Hematopoietic multipotent progenitor cell treated with erythropoietin and hydrocortisone succinate and interleukin-3 and kit ligand, for 15 days (in vitro differentiated cells): Measurements from ENCODE around the gene PKIB.

Experiments
- DNase-seq: peaks from one replicate; pipeline ENCODE4 v3.0.0-alpha.2; 2015; ENCODE audit warnings: low spot score

The PKIB gene

DNA sequence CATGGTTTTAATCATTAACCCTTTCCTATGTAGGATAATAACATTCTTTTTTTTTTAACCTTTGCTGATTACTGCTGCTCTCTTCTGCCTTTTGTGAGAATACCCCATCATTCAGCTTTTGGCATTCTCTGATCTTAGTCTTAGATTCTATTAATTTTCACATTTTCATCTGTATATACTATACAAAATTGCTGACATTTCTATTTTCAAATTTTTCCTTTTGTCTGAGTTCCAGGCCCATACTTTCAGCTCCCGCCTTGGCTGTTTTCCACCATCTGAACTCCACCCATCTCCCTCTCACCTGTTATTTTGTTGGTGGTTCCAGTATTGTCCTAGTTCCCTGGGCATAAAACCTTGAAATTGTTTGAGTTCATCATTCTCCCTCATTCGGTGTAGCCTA, 59.2 kb downstream of the PKIB start:
- no peak for DNase-seq

DNA sequence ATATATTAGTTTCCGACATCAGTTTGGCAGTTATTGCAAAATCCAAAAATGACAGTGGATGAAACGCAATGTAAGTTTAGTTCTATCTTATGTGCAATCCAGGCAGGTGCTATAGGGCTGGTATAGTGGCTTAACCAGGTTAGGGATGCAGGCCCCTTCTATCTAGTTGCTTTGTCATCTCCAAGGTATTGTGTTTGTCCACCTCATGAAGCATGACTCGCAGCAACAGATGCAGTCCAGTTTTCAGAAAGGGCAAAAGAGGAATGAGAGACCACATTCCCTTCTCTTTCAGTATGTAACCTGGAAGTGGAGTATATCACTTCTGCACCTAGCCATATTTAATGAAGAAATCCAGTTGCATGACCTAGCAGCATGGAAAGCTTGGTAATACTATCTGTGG, 59.7 kb downstream of the PKIB start:
- DNase-seq = no peak

DNA sequence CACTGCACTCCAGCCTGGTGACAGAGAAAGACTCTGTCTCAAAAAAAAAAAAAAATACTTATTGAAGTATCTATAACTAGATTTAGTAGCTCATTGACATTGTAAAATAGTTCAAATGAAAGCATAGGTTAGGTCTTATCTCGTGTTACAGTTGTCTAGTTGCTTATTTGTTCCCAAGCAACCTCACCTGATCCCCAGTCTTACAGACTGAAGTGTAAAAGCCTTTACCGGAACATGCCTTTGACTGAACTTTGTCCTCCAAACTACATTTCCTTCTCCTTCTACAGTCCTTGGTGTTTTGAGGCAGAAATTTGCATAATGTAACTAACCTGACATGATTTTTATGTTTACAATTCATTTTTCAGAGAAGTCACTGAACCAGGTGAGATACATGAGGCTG, 61.0 kb downstream of the PKIB start:
- no peak for DNase-seq

DNA sequence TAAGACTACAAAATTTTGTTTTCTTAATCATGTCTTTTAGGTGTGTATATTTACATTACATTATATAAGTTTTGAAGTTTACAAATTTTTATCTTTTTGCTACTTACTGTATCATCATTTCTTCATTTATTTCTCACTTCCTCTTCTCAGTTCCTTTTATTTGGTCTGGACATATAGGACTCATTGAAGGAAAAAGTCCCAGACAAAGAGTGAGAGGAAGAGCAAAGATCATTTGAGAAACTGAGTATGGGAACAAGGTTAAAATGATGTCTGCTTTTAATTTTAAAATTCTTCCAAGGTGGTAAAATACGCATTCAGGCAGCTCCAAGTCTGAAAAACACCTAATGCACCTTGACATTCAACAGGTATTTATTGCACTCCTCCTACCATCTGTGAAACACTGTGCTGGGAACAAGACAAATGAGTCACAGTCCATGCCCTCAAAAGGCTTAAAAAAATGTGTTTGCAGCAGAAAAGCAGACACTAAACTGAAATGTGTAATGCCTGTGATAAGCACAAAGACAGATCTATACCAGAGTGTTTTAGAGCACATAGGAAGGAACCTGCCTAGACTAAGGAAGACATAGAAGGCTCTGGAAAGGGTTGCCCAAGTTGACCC, 63.2 kb downstream of the PKIB start:
- no peak for DNase-seq

- no peak for DNase-seq
These were observed 65.9 kb downstream of the PKIB start for GRCh38 chr6:122676146-122676545.

DNA sequence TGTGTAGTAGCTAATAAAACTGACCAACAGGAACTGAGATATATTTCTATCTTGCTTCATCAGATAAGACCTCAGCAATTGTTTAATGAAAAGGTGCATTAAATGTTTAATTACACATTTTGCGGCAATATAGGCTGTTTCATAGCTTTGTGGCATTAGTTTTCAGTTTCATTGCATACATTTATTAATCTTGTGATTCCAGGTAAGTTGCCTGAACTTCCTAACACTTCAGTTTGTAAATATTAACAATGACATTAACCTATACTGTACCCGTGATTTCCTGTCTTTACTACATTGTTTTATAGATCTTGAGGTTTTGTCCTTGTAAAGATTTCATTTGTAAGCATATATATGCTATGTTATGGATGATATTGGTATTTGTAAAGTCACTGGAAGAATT, 66.5 kb downstream of the PKIB start:
- no peak for DNase-seq

GRCh38 chr6:122677406-122677805, 67.2 kb downstream of the PKIB start:
- no peak for DNase-seq

DNA sequence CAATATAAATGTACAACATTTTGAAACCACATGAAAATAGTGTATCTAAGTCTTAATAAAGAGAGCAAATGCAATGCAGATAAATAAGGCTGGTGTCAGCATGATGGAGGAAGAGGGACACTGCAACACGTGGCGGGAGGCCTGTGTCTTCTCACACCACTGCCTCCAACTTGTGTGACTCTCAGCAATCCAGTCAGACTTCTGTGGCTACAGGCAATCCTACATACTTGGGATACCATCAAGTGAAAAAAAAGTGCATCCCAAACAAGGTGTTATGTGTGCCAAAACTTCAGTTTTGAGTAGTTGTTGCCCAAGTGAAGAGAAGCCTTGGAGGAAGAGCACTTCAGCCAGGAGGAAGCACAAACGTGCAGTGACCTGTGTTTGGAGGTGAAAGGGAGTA, 68.6 kb downstream of the PKIB start:
- no peak for DNase-seq

GRCh38 chr6:122681705-122682104, 71.5 kb downstream of the PKIB start:
- no peak for DNase-seq

- no peak for DNase-seq
These were observed 73.9 kb downstream of the PKIB start for GRCh38 chr6:122683989-122684651.

DNA sequence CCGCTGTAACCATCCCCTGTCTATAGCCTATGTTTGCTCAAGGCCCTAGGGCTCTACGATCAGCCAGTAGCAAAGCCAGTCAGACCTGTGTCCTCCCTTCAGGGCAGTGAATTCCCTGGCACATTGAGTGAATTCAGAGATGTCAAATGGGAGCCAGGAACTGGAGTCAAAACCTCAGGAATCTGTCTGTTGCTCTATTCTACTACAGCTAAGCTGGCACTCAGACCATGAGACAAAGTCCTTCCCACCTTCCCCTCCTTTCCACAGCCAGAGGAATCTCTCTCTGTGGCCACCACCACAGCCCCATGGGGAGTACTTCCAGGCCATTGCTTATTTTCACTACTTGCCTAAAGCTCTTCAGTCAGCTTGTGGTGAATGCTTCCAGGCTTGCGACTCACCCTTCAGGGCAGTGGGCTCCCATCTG, 82.0 kb downstream of the PKIB start:
- no peak for DNase-seq

DNA sequence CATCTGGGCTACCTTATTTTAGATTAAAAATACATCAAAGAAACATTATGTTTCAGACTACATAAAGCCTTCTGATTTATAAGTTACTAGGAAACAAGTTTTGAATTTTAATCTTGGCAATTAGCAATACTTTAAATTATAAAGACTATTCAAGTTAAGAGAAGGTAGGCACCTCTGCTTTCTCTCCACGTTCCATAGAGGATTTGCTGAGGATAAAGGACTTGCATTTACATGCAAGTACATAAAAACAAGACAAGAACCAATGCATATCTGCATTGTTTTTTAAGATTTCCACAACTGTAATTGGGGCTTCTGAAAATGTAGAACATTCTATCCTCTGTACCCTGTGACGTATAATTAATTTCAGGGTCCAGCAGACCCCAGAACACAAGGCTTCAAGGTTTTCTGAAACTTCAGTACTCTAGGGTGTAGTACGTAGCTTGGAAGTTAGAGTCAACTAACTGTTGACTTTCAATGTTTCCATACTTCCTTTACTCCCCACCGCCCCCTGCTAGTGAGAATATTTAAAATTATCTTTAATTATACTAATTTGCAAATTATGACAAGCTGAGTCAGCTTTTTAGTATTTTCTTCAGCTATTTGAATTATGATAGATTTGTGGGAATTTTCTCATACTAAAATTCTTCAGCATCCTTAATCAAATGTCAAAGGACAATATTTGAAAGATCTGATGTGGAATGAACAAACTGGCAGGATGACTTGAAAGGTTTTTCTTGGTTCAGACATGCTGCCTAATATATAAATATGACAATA, 82.8 kb downstream of the PKIB start:
- DNase-seq = no peak

DNA sequence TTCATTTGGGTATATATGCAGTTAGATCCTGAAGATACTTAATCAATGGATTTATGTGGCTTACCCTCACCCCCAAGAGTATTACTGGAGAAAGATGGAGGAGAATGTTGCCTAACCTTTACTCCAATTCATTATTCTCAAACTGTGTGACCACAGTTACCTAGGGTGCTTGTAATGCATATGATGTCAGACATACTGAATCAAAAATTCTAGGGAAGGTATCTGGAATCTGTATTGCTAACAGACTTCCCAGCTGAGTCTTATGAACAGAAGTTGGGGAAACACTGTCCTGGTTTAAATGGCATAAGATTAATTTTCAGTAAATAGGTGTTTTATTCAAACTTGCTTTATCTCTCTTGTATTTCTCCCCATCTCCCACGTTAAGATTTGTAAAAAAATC, 83.9 kb downstream of the PKIB start:
- DNase-seq = no peak

GRCh38 chr6:122694602-122695001, 84.4 kb downstream of the PKIB start:
- no peak for DNase-seq

DNA sequence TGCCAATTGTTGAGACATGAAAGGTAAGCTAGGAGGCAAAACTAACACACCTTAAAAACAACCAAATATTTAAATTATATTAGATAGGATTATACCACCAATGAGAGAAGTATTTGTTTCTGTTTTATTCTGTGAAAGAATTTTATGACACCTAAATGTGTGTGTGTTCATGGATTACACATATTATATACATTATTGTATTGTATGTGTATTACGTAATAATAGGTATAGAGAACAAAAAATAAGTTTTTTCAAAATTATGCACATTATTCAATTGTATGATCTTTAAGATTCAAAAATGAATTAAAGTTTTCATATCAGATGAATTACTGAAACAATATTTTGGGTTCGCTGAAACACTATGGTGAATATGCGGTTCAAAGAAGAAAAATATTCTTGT, 85.0 kb downstream of the PKIB start:
- DNase-seq = no peak

GRCh38 chr6:122696079-122696478, 85.9 kb downstream of the PKIB start:
- no peak for DNase-seq

DNA sequence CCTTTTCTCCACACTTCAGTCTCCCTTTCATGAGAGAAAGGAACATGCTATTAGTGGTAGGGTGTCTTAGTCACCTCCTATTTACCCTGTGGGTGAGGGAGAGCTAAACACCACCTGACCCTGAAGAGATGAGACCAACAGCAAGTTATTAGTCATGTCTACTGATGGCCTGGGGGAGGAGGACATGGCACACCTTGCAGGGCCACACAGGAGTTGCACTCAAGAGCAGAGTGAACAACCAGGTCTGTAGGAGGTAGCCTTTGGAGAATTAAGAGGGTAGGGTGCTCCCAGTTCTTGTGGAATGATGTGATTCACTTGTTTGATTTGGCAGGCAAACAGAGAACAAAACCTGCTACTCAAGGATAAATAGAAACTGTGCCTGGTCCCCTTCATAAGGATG, 86.6 kb downstream of the PKIB start:
- DNase-seq = no peak

GRCh38 chr6:122697458-122697857, 87.3 kb downstream of the PKIB start:
- DNase-seq = no peak

GRCh38 chr6:122701666-122702065, 91.5 kb downstream of the PKIB start:
- DNase-seq = no peak

- DNase-seq = no peak
These were observed 92.6 kb downstream of the PKIB start for GRCh38 chr6:122702841-122703240.

- DNase-seq = no peak
These were observed 93.9 kb downstream of the PKIB start for GRCh38 chr6:122704066-122704465.

DNA sequence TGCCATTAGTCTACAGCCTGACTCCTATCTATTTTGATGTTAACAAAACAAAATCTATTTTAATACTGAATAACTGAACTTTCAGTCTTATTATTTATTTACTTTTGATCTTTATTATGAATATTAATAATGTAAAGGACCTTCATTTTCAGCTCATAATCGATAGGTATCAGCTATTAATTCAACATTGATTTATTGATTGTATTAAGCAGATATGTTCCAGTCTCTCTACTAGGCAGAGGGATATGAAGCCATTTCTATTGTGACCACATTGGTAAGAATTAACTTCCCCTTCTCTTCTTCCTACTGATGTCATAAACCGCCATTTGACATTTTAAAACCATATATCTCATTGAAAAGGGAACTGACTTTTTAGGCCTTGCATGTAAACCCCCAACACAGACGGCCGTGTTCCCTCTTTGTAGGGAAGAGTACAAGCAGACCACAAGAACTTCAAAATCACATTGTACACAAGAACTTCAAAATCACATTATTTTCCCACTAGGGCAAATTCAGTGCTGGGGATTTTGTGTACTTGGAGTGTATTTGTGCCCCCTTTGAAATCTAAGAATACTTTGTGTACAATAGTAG, 99.8 kb downstream of the PKIB start:
- no peak for DNase-seq
